ENCODE data around the gene TMPRSS13.
"Not testable (repeated sequence)": the region's sequence is repeated elsewhere in the genome, so short reads cannot be mapped to it uniquely, and the experiment has no call there.

The TMPRSS13 gene

GRCh38 chr11:117950301-117950700 lies 21.1 kb upstream of the TMPRSS13 start:
- DNase-seq, result peak; percentile 74

- no peak for DNase-seq
These were observed 19.9 kb upstream of the TMPRSS13 start for GRCh38 chr11:117949062-117949461.

- DNase-seq, result not testable (repeated sequence)
These were observed 19.3 kb upstream of the TMPRSS13 start for GRCh38 chr11:117948466-117948865.

GRCh38 chr11:117947751-117948150 lies 18.5 kb upstream of the TMPRSS13 start:
- DNase-seq, result not testable (repeated sequence)

- peak; percentile 89 for DNase-seq
These were observed 17.8 kb upstream of the TMPRSS13 start for GRCh38 chr11:117946842-117947526.

GRCh38 chr11:117946156-117946841 lies 17.1 kb upstream of the TMPRSS13 start:
- DNase-seq, result no peak

GRCh38 chr11:117945047-117945810 lies 16.0 kb upstream of the TMPRSS13 start:
- DNase-seq, result peak; percentile 66

GRCh38 chr11:117944554-117944953 lies 15.4 kb upstream of the TMPRSS13 start:
- DNase-seq, result no peak

GRCh38 chr11:117941976-117942654 lies 12.9 kb upstream of the TMPRSS13 start:
- no peak for DNase-seq

GRCh38 chr11:117941163-117941707 lies 12.0 kb upstream of the TMPRSS13 start:
- DNase-seq, result no peak

- no peak for DNase-seq
These were observed 11.5 kb upstream of the TMPRSS13 start for GRCh38 chr11:117940736-117941135.

- DNase-seq, result no peak
These were observed 7.8 kb upstream of the TMPRSS13 start for GRCh38 chr11:117936973-117937372.

GRCh38 chr11:117934526-117935307 lies 5.5 kb upstream of the TMPRSS13 start:
- DNase-seq, result no peak

- no peak for DNase-seq
These were observed 4.7 kb upstream of the TMPRSS13 start for GRCh38 chr11:117933930-117934329.

GRCh38 chr11:117933475-117933874 lies 4.3 kb upstream of the TMPRSS13 start:
- DNase-seq, result no peak

- no peak for DNase-seq
These were observed 3.7 kb upstream of the TMPRSS13 start for GRCh38 chr11:117932947-117933346.

GRCh38 chr11:117932426-117932825 lies 3.2 kb upstream of the TMPRSS13 start:
- no peak for DNase-seq

GRCh38 chr11:117931971-117932370 lies 2.8 kb upstream of the TMPRSS13 start:
- DNase-seq, result no peak

GRCh38 chr11:117931331-117931950 lies 2.2 kb upstream of the TMPRSS13 start:
- no peak for DNase-seq

GRCh38 chr11:117930668-117931330 lies 1.6 kb upstream of the TMPRSS13 start:
- peak; percentile 33 for DNase-seq
